ENCODE measurements around the gene PIM2. TPM values are rescaled to one million over a fixed set of nuclear protein-coding genes. Genes with fewer than 3 reads are reported as not detected.

The PIM2 gene
- polyA plus RNA-seq, 2 of the 4 experiments (the other 2 are of a cell fraction), result 8.2 to 8.8 TPM

DNA sequence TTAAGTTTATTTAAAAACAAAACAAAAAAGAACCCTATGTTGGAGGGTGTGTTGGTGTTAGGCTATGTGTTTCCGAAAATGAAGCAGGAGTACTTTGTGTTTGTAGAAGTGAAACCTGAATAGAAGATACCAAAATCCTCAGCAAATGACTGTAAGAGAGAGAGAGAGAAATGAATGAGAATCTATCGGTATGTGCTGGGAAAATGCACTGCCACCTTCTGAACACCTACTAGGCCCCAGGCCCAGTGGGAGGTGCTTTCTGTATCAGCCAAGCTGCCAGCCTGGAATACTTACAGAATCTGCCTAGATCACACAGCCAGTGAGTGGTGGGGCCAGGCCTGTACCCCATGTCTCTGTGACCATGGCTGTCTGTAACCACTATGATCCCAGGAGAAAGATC is 14.9 kb upstream of the PIM2 start (continued):
- TF ChIP-seq KDM1A (IDR thresholded peaks at IDR 0.05; ENCODE audit: low read depth) (no peak), HOXB13 (CRISPR knock-in tag; IDR thresholded peaks at IDR 0.05; ENCODE audit: low read depth) (no peak), EHF (CRISPR knock-in tag; IDR thresholded peaks at IDR 0.05) (no peak), FOSB (CRISPR knock-in tag; IDR thresholded peaks at IDR 0.05) (no peak), NPAS2 (CRISPR knock-in tag; IDR thresholded peaks at IDR 0.05; ENCODE audit: borderline replicate concordance) (no peak), NFE2L2 (conservative IDR thresholded peaks at IDR 0.05; ENCODE audit: low read length) (no peak), TP53 (CRISPR knock-in tag; IDR thresholded peaks at IDR 0.05) (no peak)

DNA sequence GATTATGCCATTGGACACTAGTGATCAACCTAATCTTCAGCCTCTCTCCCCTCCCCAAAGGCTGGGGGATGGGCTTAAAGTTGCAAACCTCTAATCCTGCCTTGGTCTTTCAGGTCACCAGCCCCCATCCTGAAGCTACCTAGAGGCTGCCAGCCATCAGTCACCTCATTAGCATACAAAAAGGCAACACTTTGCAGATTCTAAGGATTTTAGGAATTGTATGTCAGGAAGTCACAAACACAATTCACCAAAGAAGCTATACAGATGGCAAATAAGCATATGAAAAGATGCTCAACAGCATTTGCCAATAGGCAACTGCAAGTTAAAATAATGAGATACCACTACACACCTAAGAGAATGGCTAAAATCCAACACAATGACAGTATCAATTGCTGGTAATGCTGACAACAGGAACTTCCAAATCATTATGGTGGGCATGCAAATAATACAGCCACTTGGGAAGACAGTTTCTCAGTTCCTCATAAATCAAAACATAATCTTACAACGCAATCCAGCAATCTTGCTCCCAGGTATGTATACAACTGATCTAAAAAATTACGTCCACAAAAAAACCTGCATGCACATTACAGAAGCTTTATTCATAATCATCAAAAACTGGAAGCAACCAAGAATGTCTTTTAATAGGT is 9.0 kb upstream of the PIM2 start:
- POLR2A ChIA-PET, result no interaction called here
- no peak for FAIRE-seq
- Histone ChIP-seq H3K4me1 (no peaks in the 10 kb centered on the region), H3K4me3 (no peak overlapping the region), H3K27ac (no peak overlapping the region), H3K4me2 (no peak overlapping the region), H3K9me3 (no peaks in the 10 kb centered on the region)
- no peak for DNase-seq (ENCODE audit: low read depth in 1 of 2, low spot score in 1 of 2)
- ATAC-seq, result no peak
- CTCF ChIA-PET, result interaction anchor here (1.0 to 1.3 kb wide), 2 partner anchors 17 to 18 kb away, joined by 3 to 4 read pairs; no protein-coding TSS in a partner anchor
- WGBS (ENCODE audit: missing lambda C conversion rate), result 96% methylated on average over 2 of the region's 2 CpGs
- TF ChIP-seq EHMT2 (IDR thresholded peaks at IDR 0.05; ENCODE audit: low read depth) (no peak), TFCP2L1 (CRISPR knock-in tag; IDR thresholded peaks at IDR 0.05) (no peak), NFE2L2 (conservative IDR thresholded peaks at IDR 0.05; ENCODE audit: low read length) (no peak), KDM5A (IDR thresholded peaks at IDR 0.05) (no peak), FOSL2 (IDR thresholded peaks at IDR 0.05) (no peak), FOSL2 (CRISPR knock-in tag; IDR thresholded peaks at IDR 0.05) (no peak)

DNA sequence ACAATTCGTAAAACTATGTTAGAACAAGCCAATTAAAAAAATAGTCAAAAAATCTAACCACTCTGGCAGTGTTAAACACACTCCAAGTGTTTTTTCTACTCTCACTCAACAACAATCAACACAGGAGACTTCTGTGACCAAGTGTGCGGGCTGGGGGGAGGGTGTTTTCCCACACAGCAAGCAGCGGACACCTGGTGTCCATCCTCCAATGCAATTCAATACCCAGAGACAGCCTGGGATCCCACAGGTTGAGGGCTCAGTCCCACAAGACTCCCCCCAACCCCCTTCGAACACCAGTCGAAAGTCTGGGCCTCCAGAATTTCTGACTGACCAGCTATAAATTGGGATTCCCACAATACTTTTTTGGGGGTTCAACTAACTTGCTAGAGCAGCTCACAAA is 8.3 kb upstream of the PIM2 start:
- CTCF ChIA-PET, result interaction anchor here (1.3 kb wide), 1 partner anchor 19 kb away, joined by 3 read pairs; no protein-coding TSS in a partner anchor
- FAIRE-seq (no peak), ATAC-seq (no peak), DNase-seq (ENCODE audit: low read depth in 1 of 2, low spot score in 1 of 2) (no peak)
- Histone ChIP-seq H3K4me3 (no peak overlapping the region), H3K4me1 (no peaks in the 10 kb centered on the region), H3K27ac (no peak overlapping the region), H3K9me3 (no peaks in the 10 kb centered on the region), H3K4me2 (no peak overlapping the region)
- 88% methylated on average over 5 of the region's 5 CpGs for WGBS (ENCODE audit: missing lambda C conversion rate)
- TF ChIP-seq ZC3H11A (IDR thresholded peaks at IDR 0.05) (no peak), MAFK (IDR thresholded peaks at IDR 0.05; ENCODE audit: partially characterized antibody) (no peak), ZNF302 (CRISPR knock-in tag; IDR thresholded peaks at IDR 0.05) (no peak), RAD21 (conservative IDR thresholded peaks at IDR 0.05 in 1 of 2, IDR thresholded peaks at IDR 0.05 in 1 of 2) (no peak), FOXS1 (CRISPR knock-in tag; IDR thresholded peaks at IDR 0.05) (no peak), KDM1A (IDR thresholded peaks at IDR 0.05; ENCODE audit: low read depth) (no peak), HOXB13 (CRISPR knock-in tag; IDR thresholded peaks at IDR 0.05; ENCODE audit: low read depth) (no peak)
- TF ChIP-seq, protein P1, sequence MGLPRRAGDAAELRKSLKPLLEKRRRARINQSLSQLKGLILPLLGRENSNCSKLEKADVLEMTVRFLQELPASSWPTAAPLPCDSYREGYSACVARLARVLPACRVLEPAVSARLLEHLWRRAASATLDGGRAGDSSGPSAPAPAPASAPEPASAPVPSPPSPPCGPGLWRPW (IDR thresholded peaks at IDR 0.05), result no peak
- POLR2A ChIA-PET, result no interaction called here

DNA sequence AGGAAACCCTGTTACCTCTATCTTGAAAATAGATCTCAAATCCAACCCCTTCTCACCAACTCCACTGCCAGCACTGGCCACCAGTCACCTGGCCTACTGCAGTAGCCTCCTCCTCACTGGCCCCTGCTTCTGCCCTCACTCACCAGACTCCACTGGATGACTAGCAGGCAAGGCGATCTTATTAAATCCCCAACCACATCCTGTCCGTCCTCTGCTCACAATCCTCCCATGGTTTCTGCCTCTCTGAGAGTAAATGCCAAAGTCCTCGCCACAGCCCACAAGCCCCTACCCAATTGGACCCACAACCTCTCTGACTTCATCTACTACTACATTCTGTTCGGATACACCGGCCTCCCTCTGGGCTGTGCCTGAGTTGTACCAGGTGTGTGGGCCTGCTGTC is 5.4 kb upstream of the PIM2 start:
- CTCF ChIA-PET, result no interaction called here
- no peak for FAIRE-seq
- 99% methylated on average over 5 of the region's 5 CpGs for WGBS (ENCODE audit: missing lambda C conversion rate)
- H3K4me1 ChIP-seq, result 0 out of 3 replicates have a peak, but pooled peaks cover 2% of the 10 kb centered on the region
- H3K4me3 ChIP-seq, result no peak overlapping the region
- no peak overlapping the region for H3K4me2 ChIP-seq
- POLR2A ChIA-PET, result no interaction called here
- ATAC-seq, result no peak
- no peaks in the 10 kb centered on the region for H3K9me3 ChIP-seq
- no peak overlapping the region for H3K27ac ChIP-seq
- no peak for DNase-seq (ENCODE audit: low read depth in 1 of 2, low spot score in 1 of 2)
- TF ChIP-seq, protein P2, sequence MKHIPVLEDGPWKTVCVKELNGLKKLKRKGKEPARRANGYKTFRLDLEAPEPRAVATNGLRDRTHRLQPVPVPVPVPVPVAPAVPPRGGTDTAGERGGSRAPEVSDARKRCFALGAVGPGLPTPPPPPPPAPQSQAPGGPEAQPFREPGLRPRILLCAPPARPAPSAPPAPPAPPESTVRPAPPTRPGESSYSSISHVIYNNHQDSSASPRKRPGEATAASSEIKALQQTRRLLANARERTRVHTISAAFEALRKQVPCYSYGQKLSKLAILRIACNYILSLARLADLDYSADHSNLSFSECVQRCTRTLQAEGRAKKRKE (CRISPR knock-in tag; IDR thresholded peaks at IDR 0.05; ENCODE audit: low read depth), result no peak
- TF ChIP-seq POLR2AphosphoS2 (conservative IDR thresholded peaks at IDR 0.05; ENCODE audit: low read length), result no peak

Measured in A549 (cell line).